GM21717 (cell line): ENCODE data around the gene MTX2.
"Not testable (repeated sequence)": the region's sequence is repeated elsewhere in the genome, so short reads cannot be mapped to it uniquely, and the experiment has no call there.

Experiments
- ATAC-seq: cut with Tn5 transposase; IDR thresholded peaks from one replicate; pipeline ENCODE4 v1.9.1; 2021; ENCODE audit warnings: mild to moderate bottlenecking, moderate library complexity; ENCODE audit not compliant: unreplicated experiment

Gene MTX2

DNA sequence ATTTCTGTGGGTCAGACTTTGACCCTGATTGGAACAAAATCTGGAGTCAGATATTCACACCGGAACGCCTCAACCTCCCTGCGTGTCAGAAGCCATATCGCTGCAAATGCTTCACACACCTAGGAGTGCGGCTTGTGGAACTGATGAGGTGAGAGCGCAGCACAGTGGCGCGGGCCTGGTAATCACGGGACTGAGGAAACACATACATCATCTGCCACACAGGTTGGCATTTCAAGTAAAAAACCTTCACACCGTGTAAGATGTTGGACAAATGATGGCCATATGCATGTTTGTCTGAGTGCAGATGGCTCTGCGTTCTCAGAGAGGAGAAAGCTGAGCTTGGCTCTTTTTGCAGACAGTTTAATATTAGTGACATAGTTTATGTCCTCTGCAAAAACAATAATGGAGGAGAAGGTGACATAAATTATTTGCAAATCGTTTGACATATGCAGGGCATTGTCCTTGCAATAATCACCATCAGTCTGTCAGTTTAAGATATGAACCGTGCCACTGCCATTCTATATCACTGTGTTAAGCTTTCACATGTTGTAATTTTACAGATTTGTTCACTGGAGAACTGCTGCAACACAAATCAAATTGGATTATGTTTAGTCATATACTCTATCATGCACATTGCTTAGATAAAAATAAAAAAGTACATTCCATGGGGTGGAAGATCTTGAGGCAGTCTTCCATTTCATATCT is 101.4 kb downstream of the MTX2 start:
- ATAC-seq = no peak

DNA sequence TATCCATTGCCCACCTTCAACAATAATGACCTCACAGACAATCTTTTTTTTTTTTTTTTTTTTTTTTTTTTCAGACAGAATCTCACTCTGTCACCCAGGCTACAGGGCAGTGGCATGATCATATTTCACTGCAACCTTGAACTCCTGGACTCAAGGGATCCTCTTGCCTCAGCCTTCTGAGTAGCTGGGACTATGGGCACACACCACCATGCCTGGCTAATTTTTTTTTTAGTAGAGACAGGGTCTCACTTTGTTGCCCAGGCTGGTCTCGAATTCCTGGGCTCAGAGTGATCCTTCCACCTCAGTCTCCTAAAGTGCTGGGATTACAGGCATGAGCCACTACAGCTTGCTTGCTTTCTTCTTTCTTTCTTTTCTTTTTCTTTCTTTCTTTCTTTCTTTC is 103.9 kb downstream of the MTX2 start:
- not testable (repeated sequence) for ATAC-seq

DNA sequence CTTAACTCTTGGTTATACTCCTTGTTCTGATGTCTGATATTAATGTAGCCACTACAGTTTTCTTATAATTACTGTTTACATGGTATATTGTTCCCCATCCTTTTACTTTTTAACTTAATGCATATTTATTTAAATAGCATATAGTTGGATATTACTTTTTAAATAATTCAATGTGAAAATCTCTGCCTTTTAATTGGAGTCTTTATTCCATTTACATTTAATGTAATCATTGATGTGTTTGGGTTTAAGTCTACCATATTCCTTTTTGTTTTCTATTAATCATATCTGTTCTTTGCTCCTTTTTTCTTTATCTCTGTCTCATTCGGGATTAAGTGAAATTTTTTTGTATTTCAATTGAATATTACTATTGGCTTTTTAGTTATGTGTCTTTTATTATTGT is 109.1 kb downstream of the MTX2 start:
- no peak for ATAC-seq

DNA sequence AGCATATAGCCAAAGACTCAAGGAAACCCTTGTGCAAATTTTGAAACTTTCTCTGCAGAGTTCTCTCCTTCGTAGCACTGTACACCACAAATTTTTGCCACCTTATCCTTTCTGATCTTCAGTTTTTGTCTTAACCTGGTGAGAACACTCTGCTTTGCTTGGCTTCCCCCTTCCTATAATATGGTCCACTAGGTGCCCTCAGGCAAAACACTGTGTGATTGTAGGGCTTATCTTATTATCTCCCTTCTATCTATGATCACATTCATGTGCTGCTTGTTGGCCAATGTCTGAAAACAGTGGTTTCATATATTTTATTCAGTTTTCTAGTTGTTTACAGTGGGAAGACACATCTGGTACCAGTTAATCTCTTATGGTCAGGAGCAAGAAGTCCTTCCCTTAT is 111.1 kb downstream of the MTX2 start:
- no peak for ATAC-seq

DNA sequence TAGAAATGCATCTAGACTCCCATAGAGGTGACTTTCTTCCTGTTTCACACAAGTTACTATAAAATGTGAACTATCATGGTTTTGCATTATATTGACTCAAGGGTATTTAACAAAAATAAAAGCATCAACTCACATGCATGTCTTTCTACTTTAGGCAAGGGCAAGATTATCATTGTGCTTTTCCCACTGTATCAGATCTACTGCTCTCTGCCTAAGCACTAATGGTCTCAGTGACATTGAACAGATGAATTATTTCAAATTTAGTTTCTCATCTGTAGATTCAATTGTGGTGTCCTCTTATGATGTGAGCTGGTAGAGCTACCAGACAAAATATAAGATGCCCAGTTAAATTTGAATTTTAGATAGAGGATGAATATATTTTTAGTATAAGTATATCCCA is 113.9 kb downstream of the MTX2 start:
- ATAC-seq = no peak

DNA sequence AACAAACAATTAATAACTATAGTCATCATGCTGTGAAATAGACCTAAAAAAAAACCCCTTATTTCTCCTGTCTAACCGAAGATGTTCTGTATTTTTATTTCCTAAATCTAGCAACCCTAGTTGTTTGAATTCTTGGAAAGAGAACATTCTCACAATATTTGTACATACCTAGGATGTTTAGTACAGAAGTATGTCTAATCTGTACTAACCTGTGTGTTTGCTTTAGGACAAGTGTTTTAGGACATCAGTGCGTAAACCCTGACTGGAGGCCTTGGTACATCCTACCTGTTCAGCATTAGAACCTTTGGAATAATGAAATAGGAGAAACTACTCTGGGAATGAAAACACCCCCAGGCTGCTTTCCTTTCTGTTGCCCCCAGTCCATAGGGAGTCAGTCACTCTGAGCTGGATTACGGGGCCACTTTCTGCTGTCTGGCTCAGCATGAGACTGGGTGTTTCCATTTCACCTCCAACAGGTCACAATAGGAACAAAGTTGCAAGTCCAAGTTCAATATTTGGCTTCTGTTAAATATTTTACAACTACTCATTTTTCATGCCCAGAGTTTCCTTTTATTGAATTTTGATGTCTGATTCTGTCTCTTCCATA is 114.7 kb downstream of the MTX2 start:
- no peak for ATAC-seq

DNA sequence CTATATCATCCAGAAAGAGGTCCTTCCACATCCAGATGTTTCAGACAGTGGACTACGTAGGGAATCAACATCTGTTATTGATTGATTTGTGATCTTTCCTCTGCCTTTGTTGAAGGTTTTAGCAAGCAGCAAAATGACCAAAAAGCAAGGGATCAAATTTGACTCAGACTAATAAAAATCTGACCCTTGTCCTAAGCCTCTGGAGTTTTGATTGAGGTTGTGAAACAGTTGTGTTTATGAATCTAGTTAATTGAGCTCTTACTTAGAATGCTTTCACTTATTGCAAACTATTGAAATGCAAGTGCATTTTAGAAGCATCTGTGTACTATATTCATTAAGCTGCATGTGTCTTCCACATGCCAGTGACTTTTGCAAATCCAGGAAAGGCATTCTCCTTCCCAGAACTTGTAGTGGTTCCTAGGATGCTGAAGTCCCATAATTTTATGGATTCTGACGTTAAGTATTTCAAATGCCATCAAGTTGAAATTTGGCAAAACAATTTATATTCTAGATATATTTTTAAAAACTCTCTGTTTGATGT is 116.0 kb downstream of the MTX2 start:
- ATAC-seq = no peak

- no peak for ATAC-seq
Measured at GRCh38 chr2:176385838-176386237, 116.6 kb downstream of the MTX2 start.
